ENCODE results near the gene KCNQ1.
A peak's percentile ranks its signal among the peaks of the same experiment; 100 is the strongest.

DNA sequence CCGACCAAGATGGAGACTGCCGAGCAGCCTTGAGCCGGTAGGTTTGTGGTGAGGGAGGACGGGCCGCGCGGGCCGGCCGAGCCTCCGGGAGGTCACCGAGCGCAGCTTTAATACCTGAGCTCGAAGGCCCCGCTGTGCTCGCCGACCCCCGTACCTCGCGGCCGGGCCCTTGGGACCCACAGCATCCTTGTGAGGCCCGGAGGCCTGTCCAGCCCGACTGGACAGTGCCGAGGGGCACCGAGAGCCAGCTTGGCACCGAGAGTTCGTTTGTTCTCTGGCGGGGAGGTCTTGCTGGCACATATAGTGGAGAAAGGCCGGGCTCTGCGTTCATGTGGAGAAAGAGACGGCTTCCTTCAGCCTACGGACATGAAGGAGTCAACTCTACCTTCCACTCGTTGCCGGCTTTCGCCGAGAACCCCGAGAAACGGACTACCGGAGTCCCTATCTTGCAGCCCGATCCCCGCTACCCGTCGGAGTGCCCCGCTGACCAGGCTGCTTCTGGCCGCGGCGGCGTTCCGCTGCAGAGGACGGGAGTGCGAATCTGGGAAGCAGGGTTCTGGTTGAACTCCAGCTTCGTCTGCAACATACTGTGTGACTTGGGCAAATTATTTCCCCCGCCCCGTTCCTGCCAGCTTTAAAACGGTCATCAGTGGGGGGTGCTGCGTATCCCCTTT is 43.9 kb upstream of the KCNQ1 start:
- TF ChIP-seq, protein P1, sequence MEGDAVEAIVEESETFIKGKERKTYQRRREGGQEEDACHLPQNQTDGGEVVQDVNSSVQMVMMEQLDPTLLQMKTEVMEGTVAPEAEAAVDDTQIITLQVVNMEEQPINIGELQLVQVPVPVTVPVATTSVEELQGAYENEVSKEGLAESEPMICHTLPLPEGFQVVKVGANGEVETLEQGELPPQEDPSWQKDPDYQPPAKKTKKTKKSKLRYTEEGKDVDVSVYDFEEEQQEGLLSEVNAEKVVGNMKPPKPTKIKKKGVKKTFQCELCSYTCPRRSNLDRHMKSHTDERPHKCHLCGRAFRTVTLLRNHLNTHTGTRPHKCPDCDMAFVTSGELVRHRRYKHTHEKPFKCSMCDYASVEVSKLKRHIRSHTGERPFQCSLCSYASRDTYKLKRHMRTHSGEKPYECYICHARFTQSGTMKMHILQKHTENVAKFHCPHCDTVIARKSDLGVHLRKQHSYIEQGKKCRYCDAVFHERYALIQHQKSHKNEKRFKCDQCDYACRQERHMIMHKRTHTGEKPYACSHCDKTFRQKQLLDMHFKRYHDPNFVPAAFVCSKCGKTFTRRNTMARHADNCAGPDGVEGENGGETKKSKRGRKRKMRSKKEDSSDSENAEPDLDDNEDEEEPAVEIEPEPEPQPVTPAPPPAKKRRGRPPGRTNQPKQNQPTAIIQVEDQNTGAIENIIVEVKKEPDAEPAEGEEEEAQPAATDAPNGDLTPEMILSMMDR (IDR thresholded peaks at IDR 0.05) = no peak
- TF ChIP-seq POLR2A (IDR thresholded peaks at IDR 0.05) (peak; percentile 44 to 47), POLR2AphosphoS5 (IDR thresholded peaks at IDR 0.05) (no peak), EP300 (IDR thresholded peaks at IDR 0.05) (no peak)

All from gastroesophageal sphincter (tissue), 3 donors.